SK-N-SH treated with all-trans-retinoic acid at 6 μM for 48 hours (cell line): ENCODE data around the gene KIAA1671.

Experiments used
- ATAC-seq: fragments of 200-7000 bp; cut with Tn5 transposase; 3 replicates; pipeline ENCODE4 v1.9.1; 2020; ENCODE audit warnings: mild to moderate bottlenecking, moderate library complexity
- ARNTL ChIP-seq: fragments of 450-650 bp; formaldehyde crosslinking; IDR thresholded peaks from 2 replicates; pipeline ENCODE4 v1.5.0; 2020; ENCODE audit warnings: low read depth, mild to moderate bottlenecking, moderate library complexity, borderline replicate concordance
- BACH2 ChIP-seq: fragments of 250-450 bp; sonication (Bioruptor Pico); IDR thresholded peaks from 2 replicates; pipeline ENCODE4 v1.9.0; 2021; ENCODE audit warnings: mild to moderate bottlenecking, borderline replicate concordance
- CSDC2 ChIP-seq: fragments of 250-450 bp; sonication (Bioruptor Pico); IDR thresholded peaks from 2 replicates; pipeline ENCODE4 v1.5.0; 2020; ENCODE audit warnings: mild to moderate bottlenecking, moderate library complexity
- GLIS3 ChIP-seq: fragments of 250-450 bp; sonication (Bioruptor Pico); IDR thresholded peaks from 2 replicates; pipeline ENCODE4 v1.5.0; 2020; ENCODE audit warnings: mild to moderate bottlenecking, moderate library complexity
- OSR1 ChIP-seq: fragments of 250-450 bp; sonication (Bioruptor Pico); IDR thresholded peaks from 2 replicates; pipeline ENCODE4 v1.8.0; 2022; ENCODE audit warnings: moderate library complexity, mild to moderate bottlenecking, inconsistent platforms
- PPARA ChIP-seq: fragments of 250-450 bp; sonication (Bioruptor Pico); IDR thresholded peaks from 2 replicates; pipeline ENCODE4 v1.5.0; 2020; ENCODE audit warnings: mild to moderate bottlenecking, borderline replicate concordance
- RARB ChIP-seq: fragments of 250-450 bp; sonication (Bioruptor Pico); IDR thresholded peaks from 2 replicates; pipeline ENCODE4 v1.8.0; 2021; ENCODE audit warnings: mild to moderate bottlenecking, moderate library complexity
- SNAI2 ChIP-seq: fragments of 250-450 bp; sonication (Bioruptor Pico); IDR thresholded peaks from 2 replicates; pipeline ENCODE4 v1.5.0; 2020; ENCODE audit warnings: mild to moderate bottlenecking, moderate library complexity
- TOX ChIP-seq: fragments of 250-450 bp; sonication (Bioruptor Pico); IDR thresholded peaks from 2 replicates; pipeline ENCODE4 v1.8.0; 2021; ENCODE audit warnings: mild to moderate bottlenecking, moderate library complexity, borderline replicate concordance
- ZC3H10 ChIP-seq: fragments of 250-450 bp; sonication (Bioruptor Pico); IDR thresholded peaks from 2 replicates; pipeline ENCODE4 v1.5.1; 2021; ENCODE audit warnings: mild to moderate bottlenecking, moderate library complexity
- ZFP3 ChIP-seq: fragments of 250-450 bp; sonication (Bioruptor Pico); IDR thresholded peaks from 2 replicates; pipeline ENCODE4 v1.5.0; 2020; ENCODE audit warnings: mild to moderate bottlenecking, moderate library complexity
- ZFP30 ChIP-seq: fragments of 450-650 bp; formaldehyde crosslinking; IDR thresholded peaks from 2 replicates; pipeline ENCODE4 v1.5.0; 2022; ENCODE audit warnings: mild to moderate bottlenecking, moderate library complexity
- ZNF565 ChIP-seq: fragments of 450-650 bp; formaldehyde crosslinking; conservative IDR thresholded peaks from 2 replicates; pipeline ENCODE4 v1.5.0; 2020; ENCODE audit warnings: low read depth, mild to moderate bottlenecking, moderate library complexity
- ZNF70 ChIP-seq: fragments of 450-650 bp; formaldehyde crosslinking; IDR thresholded peaks from 2 replicates; pipeline ENCODE4 v1.5.0; 2020; ENCODE audit warnings: mild to moderate bottlenecking, moderate library complexity
- ZNF8 ChIP-seq: fragments of 450-650 bp; formaldehyde crosslinking; IDR thresholded peaks from 2 replicates; pipeline ENCODE4 v1.5.0; 2020; ENCODE audit warnings: mild to moderate bottlenecking, moderate library complexity
- TF ChIP-seq, protein P1 (sequence below): fragments of 250-450 bp; sonication (Bioruptor Pico); IDR thresholded peaks from 2 replicates; pipeline ENCODE4 v1.8.0; 2021; ENCODE audit warnings: low read depth, mild to moderate bottlenecking, moderate library complexity, borderline replicate concordance
- TF ChIP-seq, protein P2 (sequence below): fragments of 250-450 bp; sonication (Bioruptor Pico); IDR thresholded peaks from 2 replicates; pipeline ENCODE4 v1.8.0; 2020; ENCODE audit warnings: mild to moderate bottlenecking, moderate library complexity, borderline replicate concordance
- TF ChIP-seq, protein P3 (sequence below): fragments of 250-450 bp; sonication (Bioruptor Pico); IDR thresholded peaks from 2 replicates; pipeline ENCODE4 v1.5.1; 2020; ENCODE audit warnings: low read depth, mild to moderate bottlenecking, moderate library complexity
- TF ChIP-seq, protein P4 (sequence below): fragments of 250-450 bp; sonication (Bioruptor Pico); IDR thresholded peaks from 2 replicates; pipeline ENCODE4 v1.5.1; 2021; ENCODE audit warnings: mild to moderate bottlenecking, moderate library complexity

The KIAA1671 gene

DNA sequence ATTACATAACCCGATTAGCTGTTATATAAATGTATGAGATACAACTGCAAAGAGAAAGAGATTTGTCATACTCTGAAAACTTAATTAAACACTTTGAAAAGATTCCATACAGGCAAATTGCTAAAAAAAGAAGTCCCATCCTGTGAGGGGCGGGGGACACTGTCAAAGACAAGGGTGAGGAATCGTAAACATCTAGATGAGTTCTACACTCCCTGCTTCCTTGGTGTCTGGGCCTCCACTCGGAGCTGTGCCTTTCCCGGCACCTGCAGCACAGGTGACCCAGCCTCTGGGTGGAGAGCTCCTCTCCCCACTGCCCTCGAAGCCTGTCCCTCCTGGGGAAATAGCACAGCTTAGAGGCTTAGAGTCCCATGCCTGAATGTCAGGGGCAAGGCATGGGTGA lies 177.9 kb downstream of the KIAA1671 start (continued):
- TF ChIP-seq, protein P1, sequence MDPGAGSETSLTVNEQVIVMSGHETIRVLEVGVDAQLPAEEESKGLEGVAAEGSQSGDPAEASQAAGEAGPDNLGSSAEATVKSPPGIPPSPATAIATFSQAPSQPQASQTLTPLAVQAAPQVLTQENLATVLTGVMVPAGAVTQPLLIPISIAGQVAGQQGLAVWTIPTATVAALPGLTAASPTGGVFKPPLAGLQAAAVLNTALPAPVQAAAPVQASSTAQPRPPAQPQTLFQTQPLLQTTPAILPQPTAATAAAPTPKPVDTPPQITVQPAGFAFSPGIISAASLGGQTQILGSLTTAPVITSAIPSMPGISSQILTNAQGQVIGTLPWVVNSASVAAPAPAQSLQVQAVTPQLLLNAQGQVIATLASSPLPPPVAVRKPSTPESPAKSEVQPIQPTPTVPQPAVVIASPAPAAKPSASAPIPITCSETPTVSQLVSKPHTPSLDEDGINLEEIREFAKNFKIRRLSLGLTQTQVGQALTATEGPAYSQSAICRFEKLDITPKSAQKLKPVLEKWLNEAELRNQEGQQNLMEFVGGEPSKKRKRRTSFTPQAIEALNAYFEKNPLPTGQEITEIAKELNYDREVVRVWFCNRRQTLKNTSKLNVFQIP (CRISPR knock-in tag): no peak
- no peak for TF ChIP-seq ZC3H10 (CRISPR knock-in tag)
- TF ChIP-seq SNAI2: no peak
- no peak for TF ChIP-seq ZFP30 (CRISPR knock-in tag)
- TF ChIP-seq, protein P2, sequence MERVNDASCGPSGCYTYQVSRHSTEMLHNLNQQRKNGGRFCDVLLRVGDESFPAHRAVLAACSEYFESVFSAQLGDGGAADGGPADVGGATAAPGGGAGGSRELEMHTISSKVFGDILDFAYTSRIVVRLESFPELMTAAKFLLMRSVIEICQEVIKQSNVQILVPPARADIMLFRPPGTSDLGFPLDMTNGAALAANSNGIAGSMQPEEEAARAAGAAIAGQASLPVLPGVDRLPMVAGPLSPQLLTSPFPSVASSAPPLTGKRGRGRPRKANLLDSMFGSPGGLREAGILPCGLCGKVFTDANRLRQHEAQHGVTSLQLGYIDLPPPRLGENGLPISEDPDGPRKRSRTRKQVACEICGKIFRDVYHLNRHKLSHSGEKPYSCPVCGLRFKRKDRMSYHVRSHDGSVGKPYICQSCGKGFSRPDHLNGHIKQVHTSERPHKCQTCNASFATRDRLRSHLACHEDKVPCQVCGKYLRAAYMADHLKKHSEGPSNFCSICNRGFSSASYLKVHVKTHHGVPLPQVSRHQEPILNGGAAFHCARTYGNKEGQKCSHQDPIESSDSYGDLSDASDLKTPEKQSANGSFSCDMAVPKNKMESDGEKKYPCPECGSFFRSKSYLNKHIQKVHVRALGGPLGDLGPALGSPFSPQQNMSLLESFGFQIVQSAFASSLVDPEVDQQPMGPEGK (CRISPR knock-in tag): no peak

DNA sequence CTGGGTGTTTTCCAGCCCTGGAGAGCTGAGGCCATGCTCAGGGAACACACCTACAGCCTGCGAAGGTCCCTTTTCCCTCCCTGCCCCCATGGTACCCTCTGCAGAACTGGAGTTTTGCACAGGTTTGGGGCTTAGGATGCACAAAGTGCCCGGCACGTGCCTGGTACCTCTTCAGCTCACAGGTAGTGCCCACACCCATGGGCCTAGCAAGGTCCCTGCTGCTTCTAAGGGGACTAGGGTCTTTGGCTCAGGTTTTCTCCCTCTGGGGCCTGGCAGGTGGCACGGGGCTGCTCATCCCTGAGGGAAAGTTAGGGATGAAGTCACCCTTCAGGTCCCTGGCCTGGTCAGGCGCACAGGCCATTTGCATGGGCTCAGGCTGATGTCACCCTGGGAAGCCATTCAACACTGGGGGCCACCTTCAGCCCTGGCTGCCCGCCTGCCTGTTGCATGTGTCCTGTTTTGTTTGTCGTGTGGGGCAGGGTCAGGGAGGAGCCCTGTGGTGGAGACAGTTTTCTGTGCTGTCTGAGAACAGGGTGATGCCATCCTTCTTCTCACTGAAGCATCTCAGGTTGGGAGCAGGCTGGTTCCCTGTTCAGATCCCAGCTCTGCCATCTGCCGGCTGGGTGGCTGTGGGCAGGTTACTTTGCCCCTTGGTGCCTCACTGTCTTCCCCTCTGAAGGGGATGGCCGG lies 178.8 kb downstream of the KIAA1671 start:
- TF ChIP-seq PPARA (CRISPR knock-in tag) (no peak), SNAI2 (no peak), RARB (CRISPR knock-in tag) (no peak), ZC3H10 (CRISPR knock-in tag) (no peak), OSR1 (CRISPR knock-in tag) (no peak), ZNF565 (no peak), ZNF8 (CRISPR knock-in tag) (no peak)
- TF ChIP-seq, protein P1 (CRISPR knock-in tag): no peak
- ATAC-seq: no peak

DNA sequence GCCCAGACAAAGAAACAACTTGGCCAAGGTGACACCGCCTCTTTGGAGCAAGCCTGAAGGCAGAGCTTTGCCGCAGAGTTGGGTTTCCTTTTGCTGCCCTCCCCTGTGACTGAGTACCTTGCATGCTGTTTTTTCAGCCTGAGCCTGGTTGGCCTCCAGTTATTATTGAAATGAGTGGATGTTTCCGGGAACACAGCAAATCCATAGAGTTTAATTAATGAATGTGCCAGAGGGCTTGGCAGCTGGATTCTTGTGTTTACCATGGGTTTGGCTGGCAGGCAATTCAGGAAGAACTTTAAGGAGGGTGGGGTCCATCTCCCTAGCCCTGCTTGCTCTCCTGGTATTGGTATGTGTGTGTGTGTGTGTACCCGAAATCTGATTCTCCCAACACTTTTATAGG lies 181.5 kb downstream of the KIAA1671 start:
- TF ChIP-seq GLIS3 (CRISPR knock-in tag) (no peak), ZFP30 (CRISPR knock-in tag) (no peak), CSDC2 (CRISPR knock-in tag) (no peak), ZNF70 (CRISPR knock-in tag) (no peak), ZFP3 (no peak), BACH2 (CRISPR knock-in tag) (no peak), TOX (no peak), RARB (CRISPR knock-in tag) (no peak), ARNTL (CRISPR knock-in tag) (no peak), ZNF8 (CRISPR knock-in tag) (no peak), OSR1 (CRISPR knock-in tag) (no peak)
- TF ChIP-seq, protein P3, sequence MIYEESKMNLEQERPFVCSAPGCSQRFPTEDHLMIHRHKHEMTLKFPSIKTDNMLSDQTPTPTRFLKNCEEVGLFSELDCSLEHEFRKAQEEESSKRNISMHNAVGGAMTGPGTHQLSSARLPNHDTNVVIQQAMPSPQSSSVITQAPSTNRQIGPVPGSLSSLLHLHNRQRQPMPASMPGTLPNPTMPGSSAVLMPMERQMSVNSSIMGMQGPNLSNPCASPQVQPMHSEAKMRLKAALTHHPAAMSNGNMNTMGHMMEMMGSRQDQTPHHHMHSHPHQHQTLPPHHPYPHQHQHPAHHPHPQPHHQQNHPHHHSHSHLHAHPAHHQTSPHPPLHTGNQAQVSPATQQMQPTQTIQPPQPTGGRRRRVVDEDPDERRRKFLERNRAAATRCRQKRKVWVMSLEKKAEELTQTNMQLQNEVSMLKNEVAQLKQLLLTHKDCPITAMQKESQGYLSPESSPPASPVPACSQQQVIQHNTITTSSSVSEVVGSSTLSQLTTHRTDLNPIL: no peak
- TF ChIP-seq, protein P4, sequence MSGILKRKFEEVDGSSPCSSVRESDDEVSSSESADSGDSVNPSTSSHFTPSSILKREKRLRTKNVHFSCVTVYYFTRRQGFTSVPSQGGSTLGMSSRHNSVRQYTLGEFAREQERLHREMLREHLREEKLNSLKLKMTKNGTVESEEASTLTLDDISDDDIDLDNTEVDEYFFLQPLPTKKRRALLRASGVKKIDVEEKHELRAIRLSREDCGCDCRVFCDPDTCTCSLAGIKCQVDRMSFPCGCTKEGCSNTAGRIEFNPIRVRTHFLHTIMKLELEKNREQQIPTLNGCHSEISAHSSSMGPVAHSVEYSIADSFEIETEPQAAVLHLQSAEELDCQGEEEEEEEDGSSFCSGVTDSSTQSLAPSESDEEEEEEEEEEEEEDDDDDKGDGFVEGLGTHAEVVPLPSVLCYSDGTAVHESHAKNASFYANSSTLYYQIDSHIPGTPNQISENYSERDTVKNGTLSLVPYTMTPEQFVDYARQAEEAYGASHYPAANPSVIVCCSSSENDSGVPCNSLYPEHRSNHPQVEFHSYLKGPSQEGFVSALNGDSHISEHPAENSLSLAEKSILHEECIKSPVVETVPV (CRISPR knock-in tag): no peak
- TF ChIP-seq, protein P1 (CRISPR knock-in tag): no peak
- no peak; the same call in 2 of the 3 replicates for ATAC-seq
